MM.1S (cell line): Measurements from ENCODE around the gene EFEMP1.

Experiments used
- DNase-seq: peaks from one replicate; pipeline ENCODE4 v3.0.0-alpha.2; 2015
- H2AFZ ChIP-seq: fragments of 300-600 bp; sonication (generic); 2 replicates; pipeline ENCODE4 v1.6.0; 2016; ENCODE audit warnings: antibody characterized with exemption, low read length
- H3F3A ChIP-seq: fragments of 300-600 bp; sonication (generic); 2 replicates; pipeline ENCODE4 v1.6.1; 2016; ENCODE audit warnings: mild to moderate bottlenecking, antibody characterized with exemption, low read length, moderate library complexity, mixed read lengths; ENCODE audit not compliant: insufficient read depth
- H3K27ac ChIP-seq: fragments of 300-600 bp; sonication (generic); 2 replicates; pipeline ENCODE4 v1.5.1; 2016; ENCODE audit warnings: mild to moderate bottlenecking, low read length
- H3K27me3 ChIP-seq: fragments of 300-600 bp; sonication (generic); replicated peaks from 2 replicates; pipeline ENCODE4 v1.6.0; 2016; ENCODE audit warnings: low read length; ENCODE audit not compliant: insufficient read depth
- H3K36me3 ChIP-seq: fragments of 300-600 bp; sonication (generic); replicated peaks from 2 replicates; pipeline ENCODE4 v1.6.1; 2016; ENCODE audit warnings: mild to moderate bottlenecking, low read length, mixed read lengths; ENCODE audit not compliant: insufficient read depth
- H3K4me1 ChIP-seq: fragments of 300-600 bp; sonication (generic); 2 replicates; pipeline ENCODE4 v1.6.1; 2016; ENCODE audit warnings: low read length, mixed read lengths
- H3K4me2 ChIP-seq: fragments of 300-600 bp; sonication (generic); 2 replicates; pipeline ENCODE4 v1.6.0; 2016; ENCODE audit warnings: low read depth, low read length
- H3K4me3 ChIP-seq: fragments of 300-600 bp; sonication (generic); 2 replicates; pipeline ENCODE4 v1.5.1; 2016; ENCODE audit warnings: low read length, mixed read lengths
- H3K79me2 ChIP-seq: fragments of 300-600 bp; sonication (generic); 2 replicates; pipeline ENCODE4 v1.6.1; 2016; ENCODE audit warnings: mixed run types, low read length, mixed read lengths
- H3K9ac ChIP-seq: fragments of 300-600 bp; sonication (generic); 2 replicates; pipeline ENCODE4 v1.6.1; 2016; ENCODE audit warnings: low read length, mixed read lengths
- H3K9me2 ChIP-seq: fragments of 300-600 bp; sonication (generic); replicated peaks from 2 replicates; pipeline ENCODE4 v1.6.1; 2016; ENCODE audit warnings: mild to moderate bottlenecking, low read length, mixed read lengths; ENCODE audit not compliant: insufficient read depth
- H3K9me3 ChIP-seq: fragments of 300-600 bp; sonication (generic); replicated peaks from 2 replicates; pipeline ENCODE4 v1.6.1; 2016; ENCODE audit warnings: mild to moderate bottlenecking, low read length, mixed read lengths; ENCODE audit not compliant: insufficient read depth
- H4K20me1 ChIP-seq: fragments of 300-600 bp; sonication (generic); 2 replicates; pipeline ENCODE4 v1.6.1; 2016; ENCODE audit warnings: mild to moderate bottlenecking, low read length, moderate library complexity, mixed read lengths; ENCODE audit not compliant: insufficient read depth
- CTCF ChIP-seq: fragments of 300-600 bp; sonication (generic); IDR thresholded peaks from 2 replicates; pipeline ENCODE4 v1.5.1; 2016; ENCODE audit warnings: antibody characterized with exemption, low read length, mixed read lengths
- EZH2 ChIP-seq: fragments of 300-600 bp; sonication (generic); optimal IDR thresholded peaks from 2 replicates; pipeline ENCODE3; 2017; ENCODE audit warnings: low read depth, mild to moderate bottlenecking, antibody characterized with exemption, low read length, mixed read lengths
- EZH2phosphoT487 ChIP-seq: fragments of 300-600 bp; sonication (generic); IDR thresholded peaks from 2 replicates; pipeline ENCODE4 v1.6.1; 2018; ENCODE audit warnings: antibody characterized with exemption, low read length

Gene EFEMP1

GRCh38 chr2:55917117-55917516 is 6.5 kb downstream of the EFEMP1 start:
- H3K27ac ChIP-seq, result no peak overlapping the region
- H3K27me3 ChIP-seq, result no peaks in the 10 kb centered on the region
- H3K9me3 ChIP-seq, result no peaks in the 10 kb centered on the region
- H2AFZ ChIP-seq, result no peak overlapping the region
- H4K20me1 ChIP-seq, result no peaks in the 10 kb centered on the region
- no peaks in the 10 kb centered on the region for H3K9me2 ChIP-seq
- H3K9ac ChIP-seq, result no peak overlapping the region
- H3K4me2 ChIP-seq, result no peak overlapping the region
- peaks cover 9% of the 10 kb centered on the region; the same call in 1 of the 2 replicates for H3K4me1 ChIP-seq
- no peak overlapping the region for H3K4me3 ChIP-seq
- no peaks in the 10 kb centered on the region for H3K36me3 ChIP-seq
- TF ChIP-seq EZH2phosphoT487 (no peak), EZH2 (no peak), CTCF (no peak)
- H3K79me2 ChIP-seq, result no peaks in the 10 kb centered on the region
- H3F3A ChIP-seq, result no peaks in the 10 kb centered on the region
- peak; percentile 37 for DNase-seq

- Histone ChIP-seq H3K4me3 (no peak overlapping the region), H3F3A (no peaks in the 10 kb centered on the region), H3K9ac (no peak overlapping the region), H3K27ac (no peak overlapping the region), H3K36me3 (no peaks in the 10 kb centered on the region), H3K4me2 (no peak overlapping the region), H3K9me3 (no peaks in the 10 kb centered on the region), H3K79me2 (no peaks in the 10 kb centered on the region), H4K20me1 (no peaks in the 10 kb centered on the region), H3K27me3 (no peaks in the 10 kb centered on the region), H3K9me2 (no peaks in the 10 kb centered on the region), H2AFZ (no peak overlapping the region), H3K4me1 (0 out of 2 replicates have a peak, but pooled peaks cover 3% of the 10 kb centered on the region)
- no peak for DNase-seq
- TF ChIP-seq CTCF, result no peak
- TF ChIP-seq EZH2phosphoT487, result no peak
- TF ChIP-seq EZH2, result no peak
Measured at GRCh38 chr2:55916473-55917049, 7.0 kb downstream of the EFEMP1 start.

- no peak overlapping the region for H3K27ac ChIP-seq
- H3K4me1 ChIP-seq, result no peaks in the 10 kb centered on the region
- DNase-seq, result no peak
- no peak for TF ChIP-seq CTCF
- TF ChIP-seq EZH2, result no peak
- TF ChIP-seq EZH2phosphoT487, result no peak
- H2AFZ ChIP-seq, result no peak overlapping the region
- H3K9me3 ChIP-seq, result no peaks in the 10 kb centered on the region
- no peaks in the 10 kb centered on the region for H3K27me3 ChIP-seq
- H3K9me2 ChIP-seq, result no peaks in the 10 kb centered on the region
- no peaks in the 10 kb centered on the region for H3K79me2 ChIP-seq
- no peaks in the 10 kb centered on the region for H3K36me3 ChIP-seq
- no peaks in the 10 kb centered on the region for H4K20me1 ChIP-seq
- H3F3A ChIP-seq, result no peaks in the 10 kb centered on the region
- H3K9ac ChIP-seq, result no peak overlapping the region
- no peak overlapping the region for H3K4me2 ChIP-seq
- no peak overlapping the region for H3K4me3 ChIP-seq
Measured at GRCh38 chr2:55914786-55915185, 8.8 kb downstream of the EFEMP1 start.
